Heart right ventricle (tissue), 16 donors: Measurements from ENCODE around the gene SLC27A1. TPM values are rescaled to one million over a fixed set of nuclear protein-coding genes. Genes with fewer than 3 reads are reported as not detected.

Experiments
- ATAC-seq, 8 donors: fragments of 200-7000 bp; cut with Tn5 transposase; one replicate each; pipeline ENCODE4 v1.9.1; 2020; ENCODE audit warnings: mild to moderate bottlenecking in 8 of 8, moderate library complexity in 8 of 8, moderate number of reproducible peaks in 1 of 8
- DNase-seq, 2 donors: peaks; one replicate each; pipeline ENCODE4 v3.0.0-alpha.2; 2020
- H3K27ac ChIP-seq, 10 donors: fragments of 200-600 bp; sonication (generic) in 2 of 10; one replicate each; pipeline versions ENCODE4 v1.5.0 to v1.8.0; 2020 to 2022; ENCODE audit warnings: mild to moderate bottlenecking in 3 of 10
- H3K27me3 ChIP-seq, 7 donors: fragments of 200-600 bp; one replicate each; pipeline ENCODE4 v1.8.0; 2021 to 2022; ENCODE audit warnings: mild to moderate bottlenecking in 2 of 7
- H3K36me3 ChIP-seq, 9 donors: fragments of 200-600 bp; sonication (generic) in 1 of 9; one replicate each; pipeline versions ENCODE4 v1.5.0 to v1.8.0; 2020 to 2022; ENCODE audit warnings: mild to moderate bottlenecking in 2 of 9
- H3K4me1 ChIP-seq, 9 donors: fragments of 200-600 bp; sonication (generic) in 1 of 9; one replicate each; pipeline versions ENCODE4 v1.5.0 to v1.8.0; 2020 to 2022; ENCODE audit warnings: mild to moderate bottlenecking in 4 of 9
- H3K4me3 ChIP-seq, 10 donors: fragments of 200-600 bp; sonication (generic) in 2 of 10; one replicate each; pipeline versions ENCODE4 v1.5.0 to v1.8.0; 2020 to 2022; ENCODE audit warnings: mild to moderate bottlenecking in 7 of 10, moderate library complexity in 2 of 10
- H3K9me3 ChIP-seq, 11 donors: fragments of 200-600 bp in 10 of 11; sonication (generic) in 2 of 11; one replicate each; pipeline versions ENCODE4 v1.5.0 to v1.8.0; 2013 to 2022; ENCODE audit warnings: mild to moderate bottlenecking in 2 of 11, control low read depth in 1 of 11, moderate library complexity in 1 of 11
- WGBS, 2 donors: extraction: QIAGEN DNeasy Blood & Tissue Kit; methylation state at CpG; one replicate each; pipeline ENCODE4 v1.1.7; 2013; ENCODE audit warnings: inconsistent platforms in 1 of 2; 5-methylcytosine and 5-hydroxymethylcytosine counted together
- intact Hi-C, 10 donors: fragments of 100-400 bp; cut with DNase I; formaldehyde crosslinking; loops; one replicate each; pipeline versions ENCODE4 v1.11.1 to v1.14.2; 2022
- polyA plus RNA-seq, 2 donors: library from polyadenylated mRNA; stranded (reverse); fragments of 200-250 nt; gene quantifications; one replicate each; pipeline ENCODE4 v1.2.3, GENCODE V29; 2013
- total RNA-seq, 10 donors: library from RNA; stranded (reverse); fragmentation: NEBNext Ultra II Directional in 3 of 10; extraction: Animal tissue kit (Norgen Biotek cat#: 25700) in 3 of 10; gene quantifications; one replicate each; pipeline versions ENCODE4 v1.2.1 to v1.2.4, GENCODE V29; 2021 to 2023
- TF ChIP-seq, protein P1 (sequence below), 9 donors: fragments of 200-600 bp; sonication (generic) in 2 of 9; IDR thresholded peaks; one replicate each; pipeline versions ENCODE4 v1.5.0 to v1.8.0; 2021 to 2022; ENCODE audit warnings: antibody characterized with exemption in 9 of 9, mild to moderate bottlenecking in 5 of 9, moderate library complexity in 1 of 9
- donor health status: Arrhythmogenic right ventricular cardiomyopathy.
- donor health status: ischemic (EF 13 %, LVEDD 7.1; RV severe dilation, severe dysfunction).
- donor health status: healthy with polysubstance abuse.
- donor health status: DM: no; HTN: yes; CAD: no.
- donor health status: DM: no; HTN: no; CAD: no.
- donor health status: ischemic (EF 25% LVEDD 6.9; RV normal size, moderate dysfunction).
- donor health status: ischemic (EF 25% LVEDD 5.7; RV mildly dilated, moderate dysfunction).
- donor health status: healthy.
- donor health status: DM: yes; HTN: yes; CAD: no.
- donor health status: Ischemic cardiomyopathy.
- donor health status: ischemic (EF 35%, LVEDD 5.7; RV mildly dilated, moderate dysfunction).
- donor health status: nonischemic (EF 11% LVEDD 7.7; RV severe dilation, severe dysfunction).
- donor health status: DM: yes; HTN: yes; CAD: no.
- donor health status: PGD.
- donor health status: ischemic (EF 29% LVEDD 5.4; RV normal size, mild dysfunction).
- donor health status: nonischemic (EF 23%, LVEDD 6.1; RV moderate dilation, normal function).

Gene SLC27A1
- total and polyA plus RNA-seq, 12 donors, result 16.0 to 78.3 (median 47.2) TPM

- H3K4me3 ChIP-seq, result no peak overlapping the region
- TF ChIP-seq, protein P1, sequence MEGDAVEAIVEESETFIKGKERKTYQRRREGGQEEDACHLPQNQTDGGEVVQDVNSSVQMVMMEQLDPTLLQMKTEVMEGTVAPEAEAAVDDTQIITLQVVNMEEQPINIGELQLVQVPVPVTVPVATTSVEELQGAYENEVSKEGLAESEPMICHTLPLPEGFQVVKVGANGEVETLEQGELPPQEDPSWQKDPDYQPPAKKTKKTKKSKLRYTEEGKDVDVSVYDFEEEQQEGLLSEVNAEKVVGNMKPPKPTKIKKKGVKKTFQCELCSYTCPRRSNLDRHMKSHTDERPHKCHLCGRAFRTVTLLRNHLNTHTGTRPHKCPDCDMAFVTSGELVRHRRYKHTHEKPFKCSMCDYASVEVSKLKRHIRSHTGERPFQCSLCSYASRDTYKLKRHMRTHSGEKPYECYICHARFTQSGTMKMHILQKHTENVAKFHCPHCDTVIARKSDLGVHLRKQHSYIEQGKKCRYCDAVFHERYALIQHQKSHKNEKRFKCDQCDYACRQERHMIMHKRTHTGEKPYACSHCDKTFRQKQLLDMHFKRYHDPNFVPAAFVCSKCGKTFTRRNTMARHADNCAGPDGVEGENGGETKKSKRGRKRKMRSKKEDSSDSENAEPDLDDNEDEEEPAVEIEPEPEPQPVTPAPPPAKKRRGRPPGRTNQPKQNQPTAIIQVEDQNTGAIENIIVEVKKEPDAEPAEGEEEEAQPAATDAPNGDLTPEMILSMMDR (IDR thresholded peaks at IDR 0.05), result no peak
- H3K27ac ChIP-seq, result peak overlapping the region in 8 of 10 donors; percentile 32 to 69 (median 58)
- 44 to 53% methylated on average over 21 of the region's 21 CpGs for WGBS, 2 donors
- H3K9me3 ChIP-seq, result no peaks in the 10 kb centered on the region
- intact Hi-C loops, result no loop called here
- H3K4me1 ChIP-seq, result peaks cover 0 to 44% (median 25%) of the 10 kb centered on the region in 9 donors
- DNase-seq, result no peak
- peak; percentile 13 to 48 (median 22) for ATAC-seq
- no peaks in the 10 kb centered on the region for H3K27me3 ChIP-seq
- peaks cover 0 to 80% (median 23%) of the 10 kb centered on the region in 9 donors for H3K36me3 ChIP-seq
Measured at GRCh38 chr19:17499648-17500446, 29.5 kb downstream of the SLC27A1 start.

- H3K4me3 ChIP-seq, result no peak overlapping the region
- TF ChIP-seq, protein P1 (IDR thresholded peaks at IDR 0.05), result no peak
- H3K4me1 ChIP-seq, result peaks cover 0 to 44% (median 25%) of the 10 kb centered on the region in 9 donors
- peak in 1 of 8 donors; percentile 24 for ATAC-seq
- H3K9me3 ChIP-seq, result no peaks in the 10 kb centered on the region
- 93 to 94% methylated on average over 27 of the region's 27 CpGs for WGBS, 2 donors
- peaks cover 0 to 84% (median 27%) of the 10 kb centered on the region in 9 donors for H3K36me3 ChIP-seq
- H3K27ac ChIP-seq, result peak overlapping the region in 8 of 10 donors; percentile 32 to 69 (median 58)
- H3K27me3 ChIP-seq, result no peaks in the 10 kb centered on the region
- no peak for DNase-seq
- intact Hi-C loops, result no loop called here
Measured at GRCh38 chr19:17500447-17501198, 30.3 kb downstream of the SLC27A1 start.

GRCh38 chr19:17503240-17503639 is 32.9 kb downstream of the SLC27A1 start:
- Histone ChIP-seq H3K4me1 (peaks cover 0 to 29% (median 20%) of the 10 kb centered on the region in 9 donors), H3K27ac (no peak overlapping the region), H3K4me3 (no peak overlapping the region), H3K9me3 (no peaks in the 10 kb centered on the region), H3K27me3 (no peaks in the 10 kb centered on the region), H3K36me3 (peaks cover 0 to 78% (median 20%) of the 10 kb centered on the region in 9 donors)
- intact Hi-C loops, result no loop called here
- no peak for DNase-seq
- no peak for ATAC-seq
- 95% methylated on average over 6 of the region's 6 CpGs for WGBS, 2 donors
- TF ChIP-seq, protein P1 (IDR thresholded peaks at IDR 0.05), result no peak

GRCh38 chr19:17504030-17504429 is 33.7 kb downstream of the SLC27A1 start:
- WGBS, 2 donors, result 94 to 99% methylated on average over 2 of the region's 2 CpGs
- TF ChIP-seq, protein P1 (IDR thresholded peaks at IDR 0.05), result no peak
- no peak overlapping the region for H3K27ac ChIP-seq
- ATAC-seq (no peak), DNase-seq (no peak)
- no peak overlapping the region for H3K4me3 ChIP-seq
- no peaks in the 10 kb centered on the region for H3K9me3 ChIP-seq
- peaks cover 0 to 31% (median 12%) of the 10 kb centered on the region in 9 donors for H3K4me1 ChIP-seq
- H3K36me3 ChIP-seq, result peaks cover 0 to 70% (median 20%) of the 10 kb centered on the region in 9 donors
- intact Hi-C loops, result no loop called here
- H3K27me3 ChIP-seq, result no peaks in the 10 kb centered on the region
